Stimulated activated CD8-positive, alpha-beta memory T cell treated with anti-CD3 and anti-CD28 coated beads, Interleukin-15, amount 100 ng/mL, for 1 hour (primary cell): Measurements from ENCODE around the gene CDH4.

Experiments used
- DNase-seq: peaks from one replicate; pipeline ENCODE4 v3.0.0-alpha.2; 2020; ENCODE audit warnings: low read depth

CDH4 gene

DNA sequence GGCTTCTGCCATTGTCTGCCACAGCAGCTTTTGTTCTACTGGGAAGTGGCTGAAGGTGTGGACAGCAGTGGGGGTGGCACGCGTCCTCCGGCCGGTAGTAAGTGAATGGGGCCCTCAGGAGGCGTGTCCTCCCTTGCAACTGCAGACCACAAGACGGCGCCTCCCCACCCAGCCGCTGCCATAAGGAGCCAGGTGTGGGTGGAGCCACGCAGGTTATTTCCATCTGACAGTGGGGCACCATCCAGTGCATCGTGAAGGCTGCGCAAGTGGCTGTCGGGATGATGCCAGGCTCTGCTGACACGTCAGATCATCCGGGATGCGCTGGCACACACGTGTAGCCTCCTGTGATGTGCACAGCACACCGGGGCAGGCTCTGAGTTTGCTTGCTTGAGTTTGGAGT lies 379.7 kb downstream of the CDH4 start:
- DNase-seq: no peak

DNA sequence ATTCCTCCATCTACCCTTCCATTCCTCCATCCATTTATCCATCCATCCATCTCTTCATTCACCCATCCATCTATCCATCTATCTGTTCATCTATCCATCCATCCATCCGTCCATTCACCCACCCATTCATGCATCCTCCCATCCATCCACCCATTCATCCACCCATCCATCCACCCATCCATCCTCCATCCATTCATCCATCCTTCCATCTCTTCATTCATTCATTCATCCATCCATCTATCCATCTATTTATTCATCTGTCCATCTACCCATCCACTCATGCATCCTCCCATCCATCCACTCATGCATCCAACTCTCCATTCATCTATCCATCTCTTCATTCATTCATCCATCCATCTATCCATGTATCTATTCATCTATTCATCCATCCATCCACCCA lies 380.9 kb downstream of the CDH4 start:
- DNase-seq: no peak

DNA sequence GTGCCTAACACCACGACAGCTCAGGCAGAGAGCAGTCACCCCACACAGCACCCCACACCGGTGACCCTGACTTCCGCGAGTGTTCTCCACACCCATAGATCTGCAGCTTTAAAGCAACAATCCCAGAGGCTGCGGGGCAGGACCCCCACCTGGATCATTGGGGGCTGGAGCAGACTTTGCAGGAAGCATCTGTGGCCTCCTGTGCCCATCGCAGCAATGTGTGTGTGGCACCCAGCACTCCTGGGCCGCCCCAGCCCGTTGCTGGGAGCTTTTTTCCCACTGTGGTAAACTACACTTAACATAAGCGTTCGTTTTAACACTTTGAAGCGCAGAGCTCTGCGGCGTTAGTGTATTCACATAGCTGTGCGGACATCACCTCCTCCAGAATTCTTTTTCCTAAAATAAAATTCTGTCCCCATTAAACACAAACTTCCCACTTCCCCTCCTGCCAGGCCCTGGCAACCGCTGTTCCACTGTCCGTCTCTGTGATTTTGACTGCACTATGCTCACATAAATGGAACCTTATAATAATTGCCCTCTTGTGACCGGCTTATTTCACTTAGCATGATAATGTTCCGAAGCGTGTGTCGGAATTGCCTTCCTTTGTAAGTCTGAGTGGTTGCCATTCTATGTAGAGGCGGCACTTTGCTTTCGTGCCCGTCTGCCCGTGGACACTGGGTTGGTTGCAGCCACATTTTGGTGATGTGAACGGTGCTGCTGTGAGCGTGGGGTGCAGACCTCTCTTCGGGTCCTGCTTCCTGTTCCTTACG lies 382.5 kb downstream of the CDH4 start:
- no peak for DNase-seq

DNA sequence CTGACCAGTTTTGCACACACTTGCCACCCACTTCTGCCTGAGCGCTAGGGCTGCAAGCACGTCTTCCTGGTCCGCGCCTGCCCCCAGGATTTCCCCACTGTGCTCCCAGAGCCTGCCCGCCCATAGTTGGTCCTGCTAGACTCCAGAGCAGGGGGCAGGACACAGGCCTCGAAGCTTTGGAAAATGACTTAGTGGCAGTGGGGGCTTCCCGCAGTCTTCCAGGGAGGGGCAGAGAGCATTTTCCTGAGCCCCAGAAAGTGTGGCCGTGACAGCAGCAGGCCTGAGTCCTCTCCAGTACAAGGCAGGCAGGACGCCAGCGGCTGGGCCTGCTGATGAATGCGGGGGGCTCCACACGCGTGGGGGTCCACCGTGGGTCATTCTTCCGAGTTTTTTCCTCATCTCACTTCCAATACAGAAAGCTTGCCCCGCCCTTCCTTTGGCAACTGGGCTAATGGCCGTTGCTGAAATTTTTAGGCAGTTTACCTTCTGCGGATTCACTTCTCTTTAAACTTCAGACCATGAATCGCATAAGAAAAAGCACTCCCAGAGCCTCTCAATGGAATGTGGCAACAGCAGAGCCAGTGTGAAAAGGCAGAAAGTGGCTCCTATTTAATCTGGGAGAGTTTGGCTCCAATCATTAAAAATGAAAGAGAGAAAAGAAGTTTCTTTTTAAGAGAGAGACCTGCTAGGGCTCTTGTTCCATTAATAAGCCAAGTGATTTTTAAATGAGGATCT lies 383.8 kb downstream of the CDH4 start:
- no peak for DNase-seq

DNA sequence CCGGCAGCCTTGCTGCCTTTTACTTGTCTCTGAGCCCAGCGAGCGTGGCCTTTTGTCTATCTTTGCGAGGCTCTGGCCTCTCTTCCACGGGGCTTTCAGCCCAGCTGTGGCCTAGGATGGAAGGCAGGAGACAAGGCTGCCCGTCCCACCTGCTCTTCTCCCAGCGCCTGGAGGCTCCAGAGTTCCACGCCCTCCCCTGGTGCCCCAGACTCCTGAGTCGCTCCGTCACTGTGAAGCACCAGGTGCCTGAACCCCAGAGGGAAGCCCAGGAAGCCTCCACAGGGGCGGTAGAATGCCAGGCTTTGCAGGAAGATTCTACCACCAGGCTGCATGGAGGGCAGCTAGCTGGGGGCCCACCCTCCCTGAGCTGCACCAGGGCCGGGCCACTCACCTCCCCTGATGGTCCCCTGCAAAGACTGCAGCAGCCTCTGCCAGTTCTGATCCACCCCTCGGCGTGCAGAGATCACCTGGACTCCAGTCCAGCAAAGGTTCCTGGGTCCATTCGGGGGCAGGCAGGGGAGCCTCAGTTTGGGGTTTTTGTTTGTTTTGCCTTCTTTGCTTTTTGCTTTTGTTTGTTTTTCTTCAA lies 384.6 kb downstream of the CDH4 start:
- no peak for DNase-seq

DNA sequence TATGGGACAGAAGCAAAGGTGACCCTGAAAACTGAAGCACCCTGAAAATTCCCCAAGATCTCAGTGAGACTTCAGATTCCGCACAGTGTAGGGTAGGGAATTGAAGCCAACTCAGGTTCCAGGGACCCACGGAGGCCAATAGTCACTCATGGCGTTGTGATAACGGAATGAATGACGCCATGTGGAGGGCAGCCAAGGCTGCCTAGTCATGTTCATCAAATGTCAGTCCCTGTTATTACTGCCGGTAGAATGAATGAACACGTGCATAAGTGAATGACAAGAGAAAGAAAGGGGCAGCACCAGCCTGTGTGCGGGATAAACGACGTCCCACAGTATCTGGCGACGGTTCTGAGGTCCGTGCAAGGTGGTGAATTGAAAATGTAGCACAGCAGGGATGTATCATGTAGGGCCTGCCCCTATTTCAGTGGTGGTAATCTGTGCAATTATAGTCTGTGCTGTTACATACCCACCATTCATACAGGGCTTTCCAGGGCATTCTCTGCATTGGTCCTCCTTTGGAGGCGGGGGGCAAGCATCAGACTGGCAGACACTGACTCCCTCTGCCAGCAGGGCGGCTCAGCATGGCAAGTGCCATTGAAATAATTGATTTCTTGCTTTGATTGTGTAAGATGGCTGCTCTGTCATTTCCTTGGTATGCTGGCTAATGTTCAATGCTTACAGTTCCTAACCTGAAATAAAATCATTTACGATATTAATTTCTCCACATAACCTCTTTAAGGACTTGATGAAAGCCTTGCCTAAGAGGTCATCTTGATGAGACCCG lies 386.9 kb downstream of the CDH4 start:
- DNase-seq: no peak

DNA sequence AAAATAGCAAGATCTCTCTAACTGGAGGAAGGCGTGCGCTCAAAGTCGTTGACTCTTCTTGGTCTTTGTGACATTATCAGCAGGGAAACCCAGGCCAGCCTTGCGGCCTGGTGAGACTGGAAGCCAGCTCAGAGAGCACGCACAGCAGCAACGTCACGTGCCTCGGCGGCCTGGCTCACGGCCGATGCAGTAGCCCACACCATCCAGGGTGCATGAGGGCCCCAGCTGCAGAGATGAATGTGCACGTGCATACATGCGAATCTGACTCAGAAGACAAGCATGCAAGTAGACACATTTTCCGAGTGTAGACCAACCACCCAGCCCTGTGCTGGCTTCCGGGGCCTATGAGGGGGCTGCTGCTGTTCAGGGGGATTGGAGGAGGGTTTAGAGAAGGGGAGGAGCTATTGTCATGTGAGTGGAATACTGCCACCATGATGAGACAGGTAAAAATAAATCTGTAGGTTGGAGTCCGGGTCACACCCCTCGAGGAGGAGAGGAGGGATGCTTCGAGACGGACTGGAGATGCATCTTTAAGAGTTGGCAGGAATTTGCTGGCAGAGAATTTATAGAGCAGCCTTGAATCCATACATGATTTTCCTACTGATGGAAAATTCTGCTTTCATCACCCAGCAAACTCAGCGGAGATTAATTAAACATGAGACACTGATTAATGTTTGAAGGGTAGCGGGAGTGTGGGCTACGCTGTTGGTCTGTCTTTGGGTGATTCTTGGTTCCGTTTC lies 388.2 kb downstream of the CDH4 start:
- DNase-seq: no peak

DNA sequence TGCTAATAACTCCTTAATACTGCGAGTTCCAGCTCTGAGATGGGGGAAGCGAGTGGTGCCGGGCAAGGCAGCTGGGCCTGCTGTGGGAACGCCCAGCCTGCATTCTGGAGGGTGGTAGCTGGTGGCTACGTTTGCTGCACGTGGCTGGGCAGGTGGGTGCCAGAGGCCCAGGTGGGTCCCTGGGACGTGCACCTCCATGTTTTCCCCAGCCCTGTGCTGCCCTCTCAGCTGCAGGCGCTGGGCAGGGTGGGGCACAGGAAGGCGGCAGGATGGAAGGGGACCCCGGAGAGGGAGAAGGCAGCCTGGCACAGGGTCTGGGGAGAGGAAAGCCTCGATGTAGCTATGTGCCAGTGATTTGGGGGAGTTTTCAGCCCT lies 388.8 kb downstream of the CDH4 start:
- DNase-seq: no peak

DNA sequence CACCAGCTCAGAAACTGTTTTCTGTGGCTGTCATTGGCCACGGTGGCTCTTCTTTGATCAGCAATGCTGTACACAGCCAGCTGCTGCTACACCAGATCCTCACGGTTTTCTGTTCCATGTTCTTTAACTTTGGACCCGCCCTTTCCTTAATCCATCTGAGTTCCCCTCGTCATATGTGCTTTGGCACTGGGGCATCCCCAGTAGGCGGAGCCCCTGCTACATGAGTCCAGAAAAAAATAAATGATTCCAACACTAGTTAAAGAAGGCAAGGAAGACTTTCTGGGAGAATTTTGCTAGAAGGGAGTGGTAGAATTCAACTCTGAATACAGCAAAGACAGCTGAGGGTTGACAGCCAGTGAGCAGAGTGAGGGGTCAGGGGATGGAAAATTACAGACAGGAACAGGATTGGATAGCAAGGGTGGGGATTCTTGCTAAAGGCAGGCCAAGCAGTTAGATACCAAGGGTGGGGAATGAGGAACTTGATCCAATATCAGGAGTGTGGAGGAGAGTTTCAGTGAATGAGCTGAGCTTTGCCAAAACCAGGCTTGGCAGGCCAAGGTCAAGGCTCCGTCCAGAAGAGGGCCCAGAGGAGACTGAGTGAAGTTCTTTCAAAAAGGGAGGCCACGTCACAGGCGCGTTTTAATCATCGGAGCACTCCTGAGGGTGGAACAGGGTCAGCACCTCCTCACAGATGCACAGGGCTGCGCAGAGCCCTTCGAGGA lies 391.8 kb downstream of the CDH4 start:
- no peak for DNase-seq

DNA sequence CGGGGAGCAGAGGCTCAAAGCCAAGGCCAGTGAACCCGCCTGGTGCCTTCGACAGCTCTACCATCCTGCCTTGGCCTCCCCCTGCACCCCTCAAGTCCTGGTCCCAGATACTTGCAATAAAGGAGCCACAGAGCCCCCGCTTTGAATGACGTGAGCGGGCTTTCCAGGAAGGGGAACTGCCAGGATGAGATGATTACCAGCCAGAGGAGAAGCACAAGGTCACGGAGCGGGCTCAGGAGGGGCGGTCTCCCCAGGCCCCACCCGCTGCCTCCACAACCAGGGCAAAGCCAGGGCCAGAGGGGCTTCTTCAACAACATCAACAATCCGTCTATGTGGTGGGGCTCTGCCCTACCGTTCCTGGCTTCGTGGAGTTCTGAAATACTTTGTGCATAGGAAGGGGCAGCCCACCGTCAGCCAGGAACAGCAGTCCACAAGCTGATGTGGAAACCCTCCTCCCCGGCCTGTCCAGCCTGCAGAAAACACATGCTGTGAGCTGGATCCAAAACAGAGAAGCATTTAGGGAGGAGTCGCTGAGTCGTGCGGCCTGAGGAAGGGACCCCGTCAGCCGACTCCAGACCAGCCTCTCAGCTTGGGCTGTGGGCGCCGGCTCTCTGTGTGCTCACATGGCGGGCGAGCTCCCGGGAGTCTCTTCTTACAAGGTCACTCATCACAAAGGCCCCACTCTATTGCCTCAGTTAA lies 392.5 kb downstream of the CDH4 start:
- no peak for DNase-seq

DNA sequence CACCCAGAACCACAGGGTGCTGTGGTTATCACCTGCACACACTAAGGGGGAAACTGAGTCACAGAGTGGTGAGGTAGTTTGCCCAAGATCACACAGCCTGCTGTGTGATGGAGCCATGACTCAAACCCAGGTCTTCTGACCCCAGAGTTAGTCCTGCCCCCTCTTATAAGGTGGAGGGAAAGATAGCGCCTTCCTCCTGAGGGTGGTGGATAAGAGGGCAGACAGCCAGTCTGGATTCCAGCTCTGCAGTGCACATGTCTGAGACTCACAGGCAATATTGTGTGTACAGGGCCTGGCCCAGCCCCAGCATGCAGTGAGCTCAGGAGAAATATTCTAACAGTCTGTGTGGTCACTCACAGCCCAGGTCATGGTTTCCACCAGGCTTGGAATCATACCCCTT lies 393.7 kb downstream of the CDH4 start:
- DNase-seq: no peak

DNA sequence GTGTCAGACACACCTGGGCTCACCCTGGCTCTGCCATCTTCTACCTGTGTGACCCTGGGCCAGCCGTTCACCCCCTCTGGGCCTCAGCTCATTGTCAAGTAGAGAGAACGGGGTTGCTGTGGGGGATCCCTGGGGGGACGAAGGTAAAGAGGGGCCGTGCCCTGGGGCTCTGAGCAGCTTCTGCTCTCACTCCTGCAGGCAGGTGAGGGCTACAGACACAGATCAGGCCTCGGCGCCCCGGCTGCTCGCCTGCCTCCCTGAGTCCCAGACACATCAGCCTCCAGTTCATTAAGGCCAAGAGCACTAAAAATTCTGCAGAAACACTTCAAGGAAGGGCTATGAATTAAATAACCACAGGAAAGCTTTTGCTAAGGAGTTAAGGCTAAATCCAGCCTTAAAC lies 394.4 kb downstream of the CDH4 start:
- no peak for DNase-seq

DNA sequence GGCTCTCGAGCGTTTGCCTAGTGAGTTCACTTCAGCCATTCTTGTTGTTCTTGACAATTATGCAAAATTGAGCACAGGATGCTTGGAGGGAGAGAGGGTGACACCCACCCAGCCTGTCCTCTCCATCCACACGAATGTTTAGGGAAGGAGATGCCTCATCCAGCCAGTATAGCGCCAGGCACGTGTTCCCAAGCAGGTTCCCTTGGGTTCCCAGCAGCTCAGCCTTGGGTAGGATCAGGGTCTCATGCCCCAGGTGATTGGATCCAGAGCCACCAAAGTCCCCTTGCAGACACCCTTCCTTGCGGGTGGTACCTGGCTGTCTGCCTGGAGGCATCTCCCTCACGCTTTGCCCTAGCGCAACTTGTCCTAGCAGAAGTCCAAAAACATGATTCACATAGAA lies 394.9 kb downstream of the CDH4 start:
- DNase-seq: no peak

DNA sequence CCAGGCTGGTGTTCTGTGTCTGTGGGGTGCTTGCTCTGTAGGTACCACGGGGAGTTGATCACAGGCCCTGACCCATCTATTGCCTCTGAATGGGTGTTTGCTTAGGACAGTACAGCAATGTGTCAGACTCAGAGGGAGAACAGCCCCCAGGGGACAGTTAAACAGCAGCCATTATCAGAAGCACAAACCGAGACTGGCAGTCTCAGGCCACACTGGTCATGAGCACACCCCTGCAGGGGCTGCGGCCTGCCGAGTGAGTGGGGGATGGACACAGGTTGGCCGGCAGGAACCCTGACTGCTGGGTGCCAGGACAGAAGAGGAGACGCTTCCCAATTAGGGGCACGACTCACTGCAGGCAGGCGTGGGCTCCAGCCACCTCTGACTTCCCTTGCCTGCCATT lies 395.6 kb downstream of the CDH4 start:
- DNase-seq: no peak

DNA sequence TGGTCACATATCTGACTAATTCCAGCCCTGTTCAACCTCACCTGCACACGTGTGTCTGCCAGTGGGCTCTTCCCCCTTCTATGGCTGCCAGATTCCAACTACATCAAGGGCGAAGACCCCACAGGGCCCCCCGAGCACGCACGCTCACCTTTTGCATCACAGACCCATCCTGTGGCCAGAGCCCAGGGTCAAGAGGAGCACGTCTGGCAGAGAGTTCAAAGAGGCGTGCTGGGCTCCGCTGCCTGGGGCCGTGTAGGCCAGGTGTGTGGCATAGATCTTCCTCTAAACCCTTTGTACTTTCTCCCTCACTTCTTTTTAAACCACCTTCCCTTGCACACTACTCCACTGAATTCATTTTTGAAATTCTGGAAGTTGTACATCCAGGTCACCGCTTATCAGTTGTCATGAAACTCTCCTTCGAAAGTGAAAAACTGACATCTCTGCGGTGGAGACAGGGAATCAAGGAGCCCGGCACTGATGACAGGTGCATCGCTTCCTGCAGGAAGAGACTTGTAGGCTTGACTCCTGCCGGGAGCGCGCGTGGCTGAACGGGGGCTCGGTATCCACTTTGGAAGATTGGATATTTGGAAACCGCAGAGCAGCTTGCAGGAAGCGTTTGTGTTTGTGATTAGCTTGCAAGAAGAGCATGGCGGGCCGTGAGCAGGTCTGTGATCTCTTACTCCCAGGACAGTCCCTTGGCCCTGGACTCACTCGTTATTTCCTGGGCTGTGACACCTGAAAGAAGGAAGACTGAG lies 397.2 kb downstream of the CDH4 start:
- DNase-seq: no peak

DNA sequence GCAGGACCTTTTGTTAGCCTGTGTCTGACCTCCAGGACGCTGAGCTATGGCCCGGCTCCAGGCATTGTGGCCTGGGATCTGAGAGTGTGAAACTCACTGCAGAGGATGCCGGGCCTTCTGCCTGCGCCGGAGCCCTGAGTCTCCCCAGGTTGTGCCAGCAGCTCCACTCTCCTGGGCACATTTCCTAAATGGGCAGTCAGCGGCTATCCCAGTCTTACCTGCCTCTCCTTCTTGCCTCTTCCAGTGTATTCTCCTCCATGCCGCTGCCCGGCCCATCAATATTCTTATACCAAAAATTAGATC lies 397.8 kb downstream of the CDH4 start:
- no peak for DNase-seq

DNA sequence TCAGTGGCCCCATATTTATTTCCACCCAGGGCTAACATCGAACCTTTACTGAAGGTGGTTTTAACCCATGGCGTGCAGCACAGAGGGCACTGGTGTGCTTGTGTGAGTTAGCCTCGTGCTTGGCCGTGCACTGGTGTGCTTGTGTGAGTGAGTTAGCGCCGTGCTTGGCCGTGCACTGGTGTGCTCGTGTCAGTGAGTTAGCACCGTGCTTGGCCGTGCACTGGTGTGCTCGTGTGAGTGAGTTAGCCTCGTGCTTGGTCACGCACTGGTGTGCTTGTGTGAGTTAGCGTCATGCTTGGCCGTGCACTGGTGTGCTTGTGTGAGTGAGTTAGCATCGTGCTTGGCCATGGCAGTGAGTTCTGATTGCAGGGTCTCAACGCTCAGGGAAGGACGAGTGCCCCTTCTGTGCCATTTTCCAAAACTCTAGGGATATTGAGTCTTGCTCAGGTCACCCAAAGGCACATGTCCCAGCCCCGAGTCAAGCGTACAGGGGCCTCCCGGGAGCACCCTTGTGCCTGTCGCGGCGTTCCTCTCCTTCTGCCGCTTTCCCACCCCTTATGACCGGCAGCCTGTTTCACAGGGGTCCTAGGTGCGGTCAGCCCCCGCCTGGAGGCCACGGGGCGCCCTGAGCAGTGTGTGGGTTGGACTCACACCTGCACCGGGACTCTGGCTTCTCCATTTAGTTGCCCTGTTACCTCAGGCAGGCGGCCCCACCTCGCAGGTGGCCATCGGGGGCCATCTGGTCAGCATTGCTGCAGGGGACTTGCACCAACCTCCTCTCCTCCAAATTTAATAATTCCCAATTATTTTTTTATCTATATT lies 399.1 kb downstream of the CDH4 start:
- DNase-seq: no peak

DNA sequence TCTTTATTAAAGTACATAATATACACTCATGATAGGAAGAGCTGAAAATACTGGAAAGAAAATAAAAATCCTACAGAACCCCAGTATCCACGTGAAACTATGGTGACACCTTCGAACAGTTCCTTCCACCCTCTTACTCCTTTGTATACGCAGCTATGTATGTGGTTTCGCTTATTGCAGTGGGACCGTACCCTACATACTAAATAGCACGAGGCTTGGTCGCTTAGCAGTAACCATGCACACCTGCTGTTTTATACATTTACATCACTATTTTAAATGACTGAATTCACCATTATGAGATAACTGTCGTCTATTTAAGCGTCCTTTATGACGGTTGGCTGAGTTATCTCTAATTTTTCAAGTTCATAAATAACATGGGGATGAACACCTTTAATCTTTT lies 400.1 kb downstream of the CDH4 start:
- DNase-seq: no peak

DNA sequence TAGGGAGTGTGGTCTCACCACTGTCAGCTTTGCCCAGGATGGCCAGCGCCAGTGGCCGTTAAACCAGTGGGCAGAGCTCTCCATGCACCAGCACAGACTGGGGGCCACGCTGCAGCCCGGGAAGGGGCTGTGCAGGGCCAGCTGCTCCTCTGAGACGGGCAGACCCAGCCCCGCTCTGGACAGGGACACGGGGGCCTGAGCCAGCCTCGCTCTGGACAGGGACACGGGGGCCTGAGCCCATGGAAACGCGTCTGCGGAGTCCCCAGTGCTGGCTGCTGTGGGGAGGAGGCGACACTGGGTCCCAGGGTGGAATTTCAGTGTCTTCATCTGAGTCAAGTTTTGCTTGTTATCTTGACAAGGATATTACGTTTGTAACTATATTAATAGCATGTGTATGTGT lies 402.7 kb downstream of the CDH4 start:
- DNase-seq: no peak
